ENCODE data around the gene CCDC185. TPM values are rescaled to one million over a fixed set of nuclear protein-coding genes. Genes with fewer than 3 reads are reported as not detected.

Gene CCDC185
- total RNA-seq, 3 donors from 2014 or later (not counting 1 experiment from before 2014, with no cell fraction given) = not detected

DNA sequence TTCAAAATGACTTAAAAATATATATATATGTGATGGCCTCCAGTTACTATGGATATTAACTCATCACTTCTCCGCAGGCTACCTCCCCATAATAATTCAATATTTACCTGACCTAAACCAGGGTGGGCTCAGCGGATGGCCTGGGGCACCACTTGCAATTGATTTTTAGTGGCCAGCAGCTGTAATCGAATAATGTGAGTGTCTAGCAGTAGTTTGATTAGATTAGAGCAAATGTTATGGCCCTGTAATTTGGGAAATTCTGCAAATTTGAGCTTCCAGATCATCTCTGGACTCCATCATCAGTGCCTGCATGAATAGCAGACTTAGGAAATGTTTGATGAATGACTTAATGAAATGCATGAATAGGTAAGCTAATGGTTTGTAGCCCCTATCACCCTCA is 44.0 kb upstream of the CCDC185 start:
- Histone ChIP-seq H3K36me3 (ENCODE audit: control insufficient read depth, insufficient read depth, low read length) (no peaks in the 10 kb centered on the region), H3K27me3 (ENCODE audit: control insufficient read depth, insufficient read depth, low read length) (no peaks in the 10 kb centered on the region), H3K4me3 (ENCODE audit: low read length) (no peak overlapping the region), H3K27ac (ENCODE audit: low read length) (no peak overlapping the region), H3K4me1 (ENCODE audit: control insufficient read depth, insufficient read depth, low read length) (no peaks in the 10 kb centered on the region), H3K9me3 (ENCODE audit: control insufficient read depth, insufficient read depth, low read length) (no peaks in the 10 kb centered on the region)
- H3K27me3 Mint-ChIP-seq (ENCODE audit: low read depth in 2 of 2) = peaks cover 6 to 9% of the 10 kb centered on the region in 2 donors
- no peak for DNase-seq
- no peak overlapping the region for H3K27ac Mint-ChIP-seq
- TF ChIP-seq CTCF (IDR thresholded peaks at IDR 0.05) = no peak
- H3K9me3 Mint-ChIP-seq = no peaks in the 10 kb centered on the region
- no peaks in the 10 kb centered on the region for H3K4me1 Mint-ChIP-seq
- WGBS (ENCODE audit: insufficient coverage) = 93% methylated on average over 2 of the region's 3 CpGs
- no peak overlapping the region for H3K4me3 Mint-ChIP-seq
- intact Hi-C loops (cut with micrococcal nuclease) = no loop called here
- no peak for ATAC-seq
- no peaks in the 10 kb centered on the region for H3K36me3 Mint-ChIP-seq

- Mint-ChIP-seq H3K36me3 (no peaks in the 10 kb centered on the region), H3K4me3 (no peak overlapping the region), H3K9me3 (no peaks in the 10 kb centered on the region), H3K4me1 (no peaks in the 10 kb centered on the region), H3K27ac (no peak overlapping the region), H3K27me3 (ENCODE audit: low read depth in 2 of 2) (peaks cover 6 to 12% of the 10 kb centered on the region in 2 donors)
- no peak for DNase-seq
- H3K36me3 ChIP-seq (ENCODE audit: control insufficient read depth, insufficient read depth, low read length) = no peaks in the 10 kb centered on the region
- H3K4me1 ChIP-seq (ENCODE audit: control insufficient read depth, insufficient read depth, low read length) = no peaks in the 10 kb centered on the region
- intact Hi-C loops (cut with micrococcal nuclease) = no loop called here
- H3K4me3 ChIP-seq (ENCODE audit: low read length) = no peak overlapping the region
- H3K27me3 ChIP-seq (ENCODE audit: control insufficient read depth, insufficient read depth, low read length) = no peaks in the 10 kb centered on the region
- no peaks in the 10 kb centered on the region for H3K9me3 ChIP-seq (ENCODE audit: control insufficient read depth, insufficient read depth, low read length)
- ATAC-seq = no peak
- WGBS (ENCODE audit: insufficient coverage) = 88% methylated on average over 5 of the region's 5 CpGs
- TF ChIP-seq CTCF (IDR thresholded peaks at IDR 0.05) = no peak
- H3K27ac ChIP-seq (ENCODE audit: low read length) = no peak overlapping the region
Measured at GRCh38 chr1:223350361-223350908, 42.8 kb upstream of the CCDC185 start.

GRCh38 chr1:223352944-223353343 is 40.3 kb upstream of the CCDC185 start:
- TF ChIP-seq CTCF (IDR thresholded peaks at IDR 0.05) = no peak
- no peaks in the 10 kb centered on the region for H3K36me3 ChIP-seq (ENCODE audit: control insufficient read depth, insufficient read depth, low read length)
- ATAC-seq = no peak
- no peaks in the 10 kb centered on the region for H3K9me3 ChIP-seq (ENCODE audit: control insufficient read depth, insufficient read depth, low read length)
- H3K4me3 ChIP-seq (ENCODE audit: low read length) = no peak overlapping the region
- no peaks in the 10 kb centered on the region for H3K4me1 ChIP-seq (ENCODE audit: control insufficient read depth, insufficient read depth, low read length)
- Mint-ChIP-seq H3K27me3 (ENCODE audit: low read depth in 2 of 2) (peaks cover 6 to 15% of the 10 kb centered on the region in 2 donors), H3K36me3 (no peaks in the 10 kb centered on the region), H3K4me1 (no peaks in the 10 kb centered on the region), H3K4me3 (no peak overlapping the region), H3K9me3 (no peaks in the 10 kb centered on the region), H3K27ac (no peak overlapping the region)
- DNase-seq = no peak
- no peak overlapping the region for H3K27ac ChIP-seq (ENCODE audit: low read length)
- WGBS (ENCODE audit: insufficient coverage) = 67% methylated on average over 7 of the region's 7 CpGs
- H3K27me3 ChIP-seq (ENCODE audit: control insufficient read depth, insufficient read depth, low read length) = no peaks in the 10 kb centered on the region
- intact Hi-C loops (cut with micrococcal nuclease) = no loop called here

DNA sequence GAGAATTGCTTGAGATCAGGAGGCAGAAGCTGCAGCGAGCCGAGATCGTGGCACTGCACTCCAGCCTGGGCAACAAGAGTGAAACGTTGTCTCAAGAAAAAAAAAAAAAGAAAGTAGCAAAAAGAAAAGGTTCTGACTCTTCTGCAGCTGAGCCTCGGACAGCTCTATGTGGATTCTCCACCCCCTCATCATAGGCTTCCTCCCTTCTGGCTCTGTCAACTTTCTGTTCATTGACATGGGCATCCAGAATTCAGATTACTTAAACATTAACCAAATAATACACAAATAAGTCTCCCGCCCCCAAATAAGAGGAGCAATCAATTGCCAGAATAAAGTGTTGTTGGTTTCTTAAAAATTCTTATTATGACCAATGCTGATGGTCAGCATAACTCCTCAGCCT is 39.3 kb upstream of the CCDC185 start:
- no peaks in the 10 kb centered on the region for H3K27me3 ChIP-seq (ENCODE audit: control insufficient read depth, insufficient read depth, low read length)
- intact Hi-C loops (cut with micrococcal nuclease) = no loop called here
- H3K4me1 ChIP-seq (ENCODE audit: control insufficient read depth, insufficient read depth, low read length) = no peaks in the 10 kb centered on the region
- no peak overlapping the region for H3K4me3 ChIP-seq (ENCODE audit: low read length)
- no peaks in the 10 kb centered on the region for H3K4me1 Mint-ChIP-seq
- DNase-seq = no peak
- no peaks in the 10 kb centered on the region for H3K9me3 ChIP-seq (ENCODE audit: control insufficient read depth, insufficient read depth, low read length)
- no peaks in the 10 kb centered on the region for H3K36me3 ChIP-seq (ENCODE audit: control insufficient read depth, insufficient read depth, low read length)
- H3K9me3 Mint-ChIP-seq = no peaks in the 10 kb centered on the region
- no peak overlapping the region for H3K27ac ChIP-seq (ENCODE audit: low read length)
- peaks cover 10 to 16% of the 10 kb centered on the region in 2 donors for H3K27me3 Mint-ChIP-seq (ENCODE audit: low read depth in 2 of 2)
- H3K4me3 Mint-ChIP-seq = no peak overlapping the region
- ATAC-seq = no peak
- H3K36me3 Mint-ChIP-seq = no peaks in the 10 kb centered on the region
- 72% methylated on average over 5 of the region's 6 CpGs for WGBS (ENCODE audit: insufficient coverage)
- no peak for TF ChIP-seq CTCF (IDR thresholded peaks at IDR 0.05)
- H3K27ac Mint-ChIP-seq = no peak overlapping the region

Data from natural killer cell (primary cell).